Fibroblast of skin of back (primary cell): ENCODE data around the gene GLI3. TPM values are rescaled to one million over a fixed set of nuclear protein-coding genes. Genes with fewer than 3 reads are reported as not detected.

Experiments
- DNase-seq: peaks from one replicate; pipeline ENCODE4 v3.0.0-alpha.2; 2013
- polyA plus RNA-seq, 2 experiments: library from polyadenylated mRNA; unstranded; fragments of 120-200 nt; gene quantifications; one replicate each; pipeline ENCODE4 v1.2.1, GENCODE V29; 2013; ENCODE audit not compliant: insufficient read length in 2 of 2

The GLI3 gene
- polyA plus RNA-seq (2013, experiment 1 of 2; ENCODE audit: insufficient read length) = 6.7 TPM
- polyA plus RNA-seq (2013, experiment 2 of 2; ENCODE audit: insufficient read length) = 7.5 TPM

- peak; percentile 94 for DNase-seq
These were observed at the start of gene GLI3 for GRCh38 chr7:42236976-42237810. Gene GLI3 (minus strand): TSS chr7:42237209. CDS start chr7:42223253, 13,956 bp downstream.

- DNase-seq = peak; percentile 45
These were observed 48.4 kb upstream of the GLI3 start for GRCh38 chr7:42285383-42285824.

GRCh38 chr7:42283553-42283952, 46.5 kb upstream of the GLI3 start:
- DNase-seq = peak; percentile 43

GRCh38 chr7:42278344-42278743, 41.3 kb upstream of the GLI3 start:
- no peak for DNase-seq

DNA sequence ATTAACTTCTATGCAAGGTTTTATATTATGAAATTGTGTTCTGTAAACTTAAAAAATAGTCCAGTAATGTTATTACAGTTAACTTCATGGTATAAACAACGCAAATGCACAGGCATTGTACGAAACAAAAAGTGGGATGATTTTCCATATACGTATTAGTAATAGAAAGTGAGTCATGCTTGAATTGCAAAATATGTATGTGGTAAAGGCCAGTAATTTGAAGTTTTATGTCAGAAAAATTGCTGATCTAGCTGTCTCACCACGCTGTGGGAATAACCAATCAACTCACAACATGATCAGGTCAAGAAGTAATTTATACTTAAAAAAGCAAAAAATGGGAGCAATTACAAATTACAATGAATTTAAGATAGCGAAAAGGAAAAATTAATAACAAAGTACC, 37.0 kb upstream of the GLI3 start:
- DNase-seq = peak; percentile 68

- peak; percentile 70 for DNase-seq
These were observed 36.0 kb upstream of the GLI3 start for GRCh38 chr7:42272793-42273665.

DNA sequence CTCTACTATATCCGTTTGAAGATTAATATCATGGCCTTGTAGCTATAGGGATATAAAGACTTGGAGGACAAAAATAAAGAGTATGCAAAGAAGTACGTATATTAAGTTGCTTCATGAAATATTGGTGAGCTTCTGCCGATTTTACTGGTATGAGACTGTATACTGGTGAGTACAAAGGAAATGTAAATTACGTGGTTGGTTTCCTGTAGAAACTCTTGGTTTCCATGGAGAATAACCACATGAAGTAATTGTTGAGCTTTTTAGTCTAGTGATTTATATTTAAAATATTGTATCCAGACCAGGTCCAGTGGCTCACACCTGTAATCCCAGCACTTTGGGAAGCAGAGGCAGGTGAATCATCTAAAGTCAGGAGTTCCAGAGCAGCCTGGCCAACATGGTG, 32.2 kb upstream of the GLI3 start:
- no peak for DNase-seq

- no peak for DNase-seq
These were observed 27.7 kb upstream of the GLI3 start for GRCh38 chr7:42264702-42265101.

DNA sequence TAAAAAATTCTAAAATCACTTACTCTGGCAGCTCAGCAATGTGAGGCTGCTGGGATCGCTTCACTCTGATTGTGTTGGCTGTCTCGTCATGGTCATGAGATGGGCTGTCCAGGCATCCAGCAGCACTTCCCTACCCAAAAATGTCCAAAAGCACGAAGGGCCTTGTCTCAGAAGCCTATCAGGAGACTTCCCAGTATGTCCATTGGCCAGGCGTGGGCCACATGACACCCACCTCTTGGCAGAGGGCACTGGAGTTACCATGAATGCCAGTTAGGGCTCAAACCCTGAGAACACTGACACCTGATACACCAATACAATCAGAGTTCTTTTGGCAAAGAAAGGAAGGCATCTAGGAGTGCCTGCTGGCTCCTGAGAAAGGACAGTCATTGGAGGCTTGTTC, 27.0 kb upstream of the GLI3 start:
- DNase-seq = no peak

GRCh38 chr7:42262964-42263363, 26.0 kb upstream of the GLI3 start:
- peak; percentile 85 for DNase-seq

GRCh38 chr7:42254217-42254616, 17.2 kb upstream of the GLI3 start:
- DNase-seq = no peak

GRCh38 chr7:42253316-42253715, 16.3 kb upstream of the GLI3 start:
- DNase-seq = peak; percentile 36

- DNase-seq = no peak
These were observed 13.4 kb upstream of the GLI3 start for GRCh38 chr7:42250411-42250810.

DNA sequence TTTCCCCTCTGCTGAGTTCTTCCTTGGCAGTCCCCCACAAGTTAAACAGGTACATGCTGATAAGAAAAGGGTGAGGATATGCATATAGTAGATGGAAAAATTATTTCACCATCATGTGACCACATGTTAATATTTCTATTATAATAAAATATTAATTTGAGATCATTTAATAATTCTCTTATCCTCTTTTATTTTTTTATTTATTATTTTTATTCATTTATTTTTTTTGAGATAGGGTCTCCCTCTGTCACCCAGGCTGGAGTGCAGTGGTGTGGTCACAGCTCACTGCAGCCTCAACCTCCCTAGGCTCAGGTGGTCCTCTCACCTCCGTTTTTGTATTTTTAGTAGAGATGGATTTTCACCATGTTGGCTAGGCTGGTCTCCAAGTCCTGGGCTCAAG, 11.6 kb upstream of the GLI3 start:
- no peak for DNase-seq

DNA sequence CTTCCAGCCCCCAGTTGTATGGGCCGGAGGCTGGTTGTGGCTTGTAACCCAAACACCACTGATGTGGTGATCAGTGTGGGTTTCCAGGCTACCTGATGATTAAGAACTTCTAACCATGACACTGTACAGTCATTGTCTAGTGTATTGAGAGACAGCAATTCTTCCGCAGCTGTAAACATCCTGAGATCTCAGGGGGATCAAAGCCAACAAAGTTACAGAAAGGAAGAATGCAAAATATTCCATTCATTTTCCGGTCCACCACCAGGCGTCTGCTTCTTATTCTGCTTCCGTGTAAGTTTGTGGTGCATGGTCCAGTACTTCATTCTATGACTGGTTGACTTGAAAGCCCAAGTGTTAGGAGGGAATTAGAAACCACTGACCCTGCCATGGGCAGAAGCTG, 10.3 kb upstream of the GLI3 start:
- peak; percentile 92 for DNase-seq

DNA sequence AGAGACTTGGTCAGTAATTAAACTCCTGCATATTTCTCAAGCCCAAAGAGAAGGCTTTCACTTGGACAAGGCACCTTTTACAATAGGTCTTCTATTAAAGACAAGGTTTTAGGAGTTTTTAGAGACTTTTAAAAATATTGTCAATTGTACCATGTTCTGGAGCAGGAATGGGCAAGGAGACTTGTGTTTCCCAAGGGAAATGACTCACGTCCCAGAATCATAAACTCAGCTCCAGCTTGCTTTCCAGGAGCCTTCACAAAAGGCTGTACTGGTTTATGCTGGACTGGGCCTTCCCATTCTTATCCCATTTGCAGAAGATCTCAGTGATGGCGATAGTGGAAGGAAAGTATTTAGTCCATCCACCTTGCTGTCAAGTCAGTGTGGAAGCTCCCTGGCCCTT, 7.8 kb upstream of the GLI3 start:
- peak; percentile 90 for DNase-seq

DNA sequence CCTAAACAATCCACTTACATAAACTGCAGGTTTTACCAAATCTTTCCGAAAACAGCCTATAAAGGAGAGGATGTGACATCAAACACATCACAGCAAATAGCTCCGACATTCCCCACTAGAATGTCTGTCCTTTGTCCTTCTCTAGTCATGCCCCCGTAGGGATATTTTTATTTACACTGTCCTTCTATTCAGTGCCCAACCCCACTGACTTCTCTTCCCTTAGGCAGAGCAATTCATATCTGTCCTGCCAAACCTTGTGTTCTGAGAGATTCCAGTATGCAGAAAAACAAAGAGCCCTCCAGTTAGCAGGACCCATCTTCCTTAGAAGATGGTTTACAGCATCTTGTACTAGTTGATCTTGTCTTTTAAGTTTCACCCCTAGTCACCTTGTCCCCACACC, 5.4 kb upstream of the GLI3 start:
- DNase-seq = no peak

DNA sequence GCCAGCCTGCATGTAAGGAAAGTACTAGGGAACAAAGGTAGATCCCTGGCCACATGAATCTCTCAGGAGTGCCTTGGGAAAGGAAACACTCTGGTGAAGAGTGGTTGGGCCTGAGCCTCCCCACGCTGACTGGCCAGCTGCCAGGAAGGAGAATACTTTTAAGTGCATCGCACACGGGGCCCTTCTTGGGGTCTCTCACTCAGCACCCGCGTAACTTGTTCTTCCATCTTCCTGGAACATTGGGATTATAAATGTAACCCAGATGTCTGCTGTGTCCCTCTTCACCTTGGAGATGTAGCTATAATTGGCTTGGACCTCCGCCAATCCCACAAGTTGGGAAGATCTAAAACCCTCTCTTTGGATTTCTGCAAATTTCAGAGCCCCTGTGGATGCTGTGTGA, 4.4 kb upstream of the GLI3 start:
- DNase-seq = no peak

GRCh38 chr7:42240416-42240815, 3.4 kb upstream of the GLI3 start:
- DNase-seq = no peak

- DNase-seq = peak; percentile 64
These were observed 1.8 kb upstream of the GLI3 start for GRCh38 chr7:42238709-42239366.

- peak; percentile 65 for DNase-seq
These were observed 967 bp upstream of the GLI3 start for GRCh38 chr7:42237811-42238541.
